Right lobe of liver (tissue), 4 donors: ENCODE data around the gene CPT1A.

Source experiments
- POLR2A ChIP-seq: fragments of 450-650 bp; IDR thresholded peaks from one replicate; pipeline ENCODE4 v1.6.1; 2017; ENCODE audit warnings: antibody characterized with exemption, mild to moderate bottlenecking
- TF ChIP-seq, protein P1 (sequence below), 4 donors: fragments of 200-600 bp in 3 of 4; fragments of 450-650 bp in 1 of 4; IDR thresholded peaks; one replicate each; pipeline versions ENCODE4 v1.5.1 to v1.8.0; 2016 to 2022; ENCODE audit warnings: antibody characterized with exemption in 4 of 4, mild to moderate bottlenecking in 2 of 4
- donor health status: DM: no; HTN: no; CAD: no.
- donor health status: DM: no; HTN: no; CAD: no.
- donor health status: DM: no; HTN: yes; CAD: no.

DNA sequence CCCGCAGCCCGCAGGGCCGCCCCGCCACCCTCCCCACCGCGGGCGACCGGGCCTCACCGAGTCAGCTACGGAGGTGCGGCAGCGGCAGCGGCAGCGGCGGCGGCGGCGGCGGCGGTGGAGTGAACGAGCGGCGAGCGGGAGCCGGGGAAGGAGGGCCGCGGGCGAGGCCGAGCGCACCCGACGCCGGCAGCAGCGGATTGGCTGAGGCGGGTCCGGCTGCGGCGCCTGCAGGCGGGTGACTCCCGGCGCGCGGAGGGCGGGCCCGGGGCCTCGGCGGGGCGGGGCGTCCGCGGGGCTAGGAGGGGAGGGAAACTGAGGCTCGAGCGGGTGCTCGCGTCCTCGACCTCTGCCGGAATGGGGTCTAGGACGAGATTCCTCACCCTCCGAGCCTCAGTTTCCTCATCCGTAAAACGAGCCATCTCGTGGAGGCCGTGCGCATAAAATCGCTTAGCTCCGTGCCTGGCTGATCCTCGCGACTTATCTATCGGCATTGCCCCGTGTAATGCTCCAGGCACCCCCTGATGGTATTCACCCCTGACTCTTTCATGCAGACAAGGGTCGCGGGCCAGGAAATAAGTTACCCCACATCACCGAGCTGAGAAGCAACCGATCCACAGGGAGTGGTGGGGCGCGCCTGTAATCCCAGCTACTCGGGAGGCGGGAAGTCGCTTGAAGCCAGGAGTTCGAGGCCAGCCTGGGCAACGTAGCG lies at the start of gene CPT1A:
- TF ChIP-seq, protein P1, sequence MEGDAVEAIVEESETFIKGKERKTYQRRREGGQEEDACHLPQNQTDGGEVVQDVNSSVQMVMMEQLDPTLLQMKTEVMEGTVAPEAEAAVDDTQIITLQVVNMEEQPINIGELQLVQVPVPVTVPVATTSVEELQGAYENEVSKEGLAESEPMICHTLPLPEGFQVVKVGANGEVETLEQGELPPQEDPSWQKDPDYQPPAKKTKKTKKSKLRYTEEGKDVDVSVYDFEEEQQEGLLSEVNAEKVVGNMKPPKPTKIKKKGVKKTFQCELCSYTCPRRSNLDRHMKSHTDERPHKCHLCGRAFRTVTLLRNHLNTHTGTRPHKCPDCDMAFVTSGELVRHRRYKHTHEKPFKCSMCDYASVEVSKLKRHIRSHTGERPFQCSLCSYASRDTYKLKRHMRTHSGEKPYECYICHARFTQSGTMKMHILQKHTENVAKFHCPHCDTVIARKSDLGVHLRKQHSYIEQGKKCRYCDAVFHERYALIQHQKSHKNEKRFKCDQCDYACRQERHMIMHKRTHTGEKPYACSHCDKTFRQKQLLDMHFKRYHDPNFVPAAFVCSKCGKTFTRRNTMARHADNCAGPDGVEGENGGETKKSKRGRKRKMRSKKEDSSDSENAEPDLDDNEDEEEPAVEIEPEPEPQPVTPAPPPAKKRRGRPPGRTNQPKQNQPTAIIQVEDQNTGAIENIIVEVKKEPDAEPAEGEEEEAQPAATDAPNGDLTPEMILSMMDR (IDR thresholded peaks at IDR 0.05) = no peak
- TF ChIP-seq POLR2A = peak; percentile 84
